GM21737 (cell line): ENCODE measurements around the gene EIF4B.
"Not testable (repeated sequence)": the region's sequence is repeated elsewhere in the genome, so short reads cannot be mapped to it uniquely, and the experiment has no call there.

Experiments
- ATAC-seq: cut with Tn5 transposase; IDR thresholded peaks from one replicate; pipeline ENCODE4 v1.9.1; 2021; ENCODE audit warnings: mild to moderate bottlenecking, moderate library complexity; ENCODE audit not compliant: unreplicated experiment

The EIF4B gene

GRCh38 chr12:53005986-53006809 is at the start of gene EIF4B:
Gene EIF4B, plus strand, starts transcription at chr12:53006456. Its CDS starts 28 bp downstream, at chr12:53006484.
- peak; percentile 89 for ATAC-seq

- ATAC-seq, result no peak
These were observed 49.3 kb upstream of the EIF4B start for GRCh38 chr12:52956987-52957386.

- ATAC-seq, result no peak
These were observed 41.5 kb upstream of the EIF4B start for GRCh38 chr12:52964556-52965336.

- no peak for ATAC-seq
These were observed 40.9 kb upstream of the EIF4B start for GRCh38 chr12:52965337-52965731.

GRCh38 chr12:52969166-52969795 is 37.0 kb upstream of the EIF4B start:
- no peak for ATAC-seq

GRCh38 chr12:52969828-52970569 is 36.3 kb upstream of the EIF4B start:
- ATAC-seq, result no peak

GRCh38 chr12:52971679-52972329 is 34.5 kb upstream of the EIF4B start:
- no peak for ATAC-seq

GRCh38 chr12:52975204-52975603 is 31.1 kb upstream of the EIF4B start:
- no peak for ATAC-seq

GRCh38 chr12:52975820-52976573 is 30.3 kb upstream of the EIF4B start:
- no peak for ATAC-seq

GRCh38 chr12:52976574-52977071 is 29.6 kb upstream of the EIF4B start:
- ATAC-seq, result no peak

GRCh38 chr12:52977170-52977569 is 29.1 kb upstream of the EIF4B start:
- no peak for ATAC-seq

GRCh38 chr12:52980096-52980649 is 26.1 kb upstream of the EIF4B start:
- ATAC-seq, result no peak

GRCh38 chr12:52980650-52981423 is 25.4 kb upstream of the EIF4B start:
- ATAC-seq, result peak; percentile 72

- ATAC-seq, result no peak
These were observed 22.1 kb upstream of the EIF4B start for GRCh38 chr12:52984136-52984535.

GRCh38 chr12:52988898-52989297 is 17.4 kb upstream of the EIF4B start:
- ATAC-seq, result no peak

- ATAC-seq, result no peak
These were observed 16.1 kb upstream of the EIF4B start for GRCh38 chr12:52990206-52990605.

- not testable (repeated sequence) for ATAC-seq
These were observed 14.0 kb upstream of the EIF4B start for GRCh38 chr12:52992240-52992639.
